HepG2 (cell line): ENCODE results near the gene FBLIM1. TPM values are rescaled to one million over a fixed set of nuclear protein-coding genes. Genes with fewer than 3 reads are reported as not detected.

ENCODE experiments used
- ATAC-seq: fragments of 200-7000 bp; cut with Tn5 transposase; 3 replicates; pipeline ENCODE4 v1.9.1; 2020; ENCODE audit warnings: mild to moderate bottlenecking, moderate library complexity
- BruUV-seq: library from RNA; stranded (reverse); fragments of 400-500 nt; replicated peaks from 2 replicates; lab custom pipeline; 2021; lab: Mats Ljungman, UMichigan
- CTCF ChIA-PET: fragments of 300-600 bp; formaldehyde crosslinking; extraction: SDS; loops from one replicate; lab custom pipeline; 2021; ENCODE audit warnings: low total read pairs, inconsistent platforms, low intra/inter-chr PET ratio; lab: Yijun Ruan, JAX
- POLR2A ChIA-PET: fragments of 350-600 bp; sonication (Branson Sonifier 250); formaldehyde crosslinking; loops from one replicate; lab custom pipeline; 2020; ENCODE audit warnings: antibody characterized with exemption, inconsistent platforms; lab: Yijun Ruan, JAX
- DNase-seq: peaks from one replicate; pipeline ENCODE4 v3.0.0-alpha.2; 2015; ENCODE audit warnings: low spot score
- FAIRE-seq: peaks from 3 replicates; lab custom pipeline; 2011; peaks lifted over from hg19 to GRCh38; lab: Jason Lieb, UNC
- H2AFZ ChIP-seq: one replicate; pipeline ENCODE4 v1.6.1; 2011; ENCODE audit warnings: low read length, inconsistent platforms
- H3K27ac ChIP-seq: fragments of 300-600 bp; 3 replicates; pipeline ENCODE4 v1.8.0; 2011; ENCODE audit warnings: mixed run types, mild to moderate bottlenecking, mixed read lengths, low read length, inconsistent platforms; ENCODE audit not compliant: insufficient read depth; ENCODE audit errors: extremely low read length
- H3K27me3 ChIP-seq, 2 experiments: fragments of 200-600 bp in 1 of 2; 2 replicates in 1 of 2; 3 replicates in 1 of 2; pipeline versions ENCODE4 v1.6.0 to v1.8.0; 2011; ENCODE audit warnings: low read length in 2 of 2, mild to moderate bottlenecking in 2 of 2, moderate library complexity in 2 of 2, inconsistent platforms in 1 of 2; ENCODE audit not compliant: insufficient read depth in 2 of 2, control insufficient read depth in 1 of 2
- H3K36me3 ChIP-seq, 2 experiments: fragments of 200-600 bp in 1 of 2; replicated peaks in 1 of 2; 2 replicates in 1 of 2; 3 replicates in 1 of 2; pipeline versions ENCODE4 v1.5.1 to v1.8.0; 2011; ENCODE audit warnings: low read length in 2 of 2, inconsistent platforms in 1 of 2; ENCODE audit not compliant: insufficient read depth in 2 of 2, control insufficient read depth in 1 of 2
- H3K4me1 ChIP-seq: 2 replicates; pipeline ENCODE4 v1.5.1; 2012; ENCODE audit warnings: low read length, inconsistent platforms; ENCODE audit not compliant: insufficient read depth
- H3K4me2 ChIP-seq: 2 replicates; pipeline ENCODE4 v1.6.0; 2011; ENCODE audit warnings: low read depth, low read length, inconsistent platforms
- H3K4me3 ChIP-seq, 3 experiments: fragments of 200-600 bp in 1 of 3; sonication (generic), shearing (Covaris generic) in 1 of 3; replicated peaks in 1 of 3; 2 replicates each; pipeline ENCODE4 v1.5.1; 2011 to 2016; ENCODE audit warnings: low read length in 3 of 3, inconsistent platforms in 2 of 3, low read depth in 2 of 3, mild to moderate bottlenecking in 2 of 3, control low read depth in 1 of 3, mixed read lengths in 1 of 3; ENCODE audit not compliant: insufficient read depth in 1 of 3
- H3K79me2 ChIP-seq: one replicate; pipeline ENCODE4 v1.6.1; 2011; ENCODE audit warnings: low read length, inconsistent platforms; ENCODE audit not compliant: insufficient read depth
- H3K9ac ChIP-seq: 2 replicates; pipeline ENCODE4 v1.6.0; 2011; ENCODE audit warnings: mild to moderate bottlenecking, low read depth, low read length, inconsistent platforms; ENCODE audit not compliant: insufficient read depth
- H3K9me3 ChIP-seq: 2 replicates; pipeline ENCODE4 v1.5.1; 2012; ENCODE audit warnings: mild to moderate bottlenecking, low read length
- H4K20me1 ChIP-seq: 2 replicates; pipeline ENCODE4 v1.6.0; 2011; ENCODE audit warnings: inconsistent platforms, mild to moderate bottlenecking, low read length, moderate library complexity; ENCODE audit not compliant: insufficient read depth
- BCL6 ChIP-seq: IDR thresholded peaks from 2 replicates; pipeline ENCODE4 v1.6.1; 2016; ENCODE audit warnings: missing genetic modification reagents, missing compliant biosample characterization
- SCMH1 ChIP-seq: sonication (generic); formaldehyde crosslinking; IDR thresholded peaks from 2 replicates; pipeline ENCODE4 v1.9.0; 2021; ENCODE audit warnings: missing genetic modification reagents, mild to moderate bottlenecking, borderline replicate concordance
- SNAPC4 ChIP-seq: sonication (generic); formaldehyde crosslinking; IDR thresholded peaks from 2 replicates; pipeline ENCODE4 v1.4.0; 2020; ENCODE audit warnings: mild to moderate bottlenecking, missing genetic modification reagents
- ZNF296 ChIP-seq: sonication (generic); formaldehyde crosslinking; conservative IDR thresholded peaks from 2 replicates; pipeline ENCODE4 v1.5.0; 2020; ENCODE audit warnings: mild to moderate bottlenecking, missing genetic modification reagents
- ZNF432 ChIP-seq: sonication (generic); formaldehyde crosslinking; IDR thresholded peaks from 2 replicates; pipeline ENCODE4 v1.5.0; 2020; ENCODE audit warnings: missing genetic modification reagents, mild to moderate bottlenecking, borderline replicate concordance
- WGBS: methylation state at CpG from one replicate; pipeline ENCODE4 v1.1.6; 2017; ENCODE audit warnings: low lambda C conversion rate; 5-methylcytosine and 5-hydroxymethylcytosine counted together
- in situ Hi-C: cut with HindIII; loops from 2 replicates; pipeline ENCODE4 v1.10.0; 2017; ENCODE audit warnings: low pct_unique_long_range_greater_than_20kb; ENCODE audit not compliant: extremely low pct_ligation_motif_present
- intact Hi-C: fragments of 100-400 bp; cut with micrococcal nuclease; formaldehyde crosslinking; loops from one replicate; pipeline ENCODE4 v1.10.0; 2022; ENCODE audit not compliant: unreplicated experiment
- polyA plus RNA-seq, 8 experiments: library from polyadenylated mRNA; depleted of rRNA in 3 of 8; stranded (reverse) in 7 of 8; unstranded in 1 of 8; fragments of >200 nt; fragmentation: Illumina TruSeq in 4 of 8; extraction: Trizol in 4 of 8; gene quantifications; 2 replicates each; pipeline versions ENCODE4 v1.2.1 to v1.2.3, GENCODE V29; 2011 to 2016; ENCODE audit warnings: low read depth in 4 of 8, missing spikeins in 1 of 8, mixed read lengths in 1 of 8; ENCODE audit not compliant: insufficient read depth in 1 of 8
- total RNA-seq, 5 experiments: library from RNA; depleted of rRNA; stranded (reverse); fragments of >200 nt; fragmentation: Illumina TruSeq; extraction: Trizol; gene quantifications; 2 replicates each; pipeline ENCODE4 v1.2.3, GENCODE V29; 2016; ENCODE audit warnings: low read depth in 1 of 5

The FBLIM1 gene
- total and polyA plus RNA-seq, 2 of the 13 experiments (the other 11 are each of a cell fraction or from before 2014, with no cell fraction given): 10.6 to 23.0 TPM

- FAIRE-seq (no peak), ATAC-seq (no peak), DNase-seq (no peak)
- in situ Hi-C loops: no loop called here
- intact Hi-C loops: no loop called here
- H2AFZ ChIP-seq: no peak overlapping the region
- ChIA-PET POLR2A (no interaction called here), CTCF (no interaction called here)
- no peak overlapping the region for H3K27ac ChIP-seq
- H3K4me3 ChIP-seq: no peak overlapping the region
- no peaks in the 10 kb centered on the region for H3K4me1 ChIP-seq
- TF ChIP-seq SCMH1 (CRISPR knock-in tag) (no peak), SNAPC4 (no peak), ZNF432 (no peak), BCL6 (no peak), ZNF296 (CRISPR knock-in tag) (no peak)
- no TSS peak for BruUV-seq
- no peaks in the 10 kb centered on the region for H3K27me3 ChIP-seq
- H4K20me1 ChIP-seq: no peaks in the 10 kb centered on the region
- WGBS: 93% methylated on average over 13 of the region's 21 CpGs
- H3K9ac ChIP-seq: no peak overlapping the region
- no peaks in the 10 kb centered on the region for H3K79me2 ChIP-seq
- H3K9me3 ChIP-seq: no peaks in the 10 kb centered on the region
- H3K36me3 ChIP-seq: peaks cover 15 to 47% of the 10 kb centered on the region in 2 experiments; a peak in 4 of 5 replicates
- H3K4me2 ChIP-seq: no peak overlapping the region
Measured at GRCh38 chr1:15727021-15727420, 31.6 kb upstream of the FBLIM1 start.
